Glutamatergic neuron (in vitro differentiated cells): ENCODE measurements around the gene UQCRQ. TPM values are rescaled to one million over a fixed set of nuclear protein-coding genes. Genes with fewer than 3 reads are reported as not detected.

Source experiments
- DNase-seq: peaks from one replicate; pipeline ENCODE4 v3.0.0; 2022
- H3K27ac Mint-ChIP-seq: one replicate; pipeline ENCODE4 v1.8.0; 2020; ENCODE audit warnings: mild to moderate bottlenecking, mixed read lengths, inconsistent platforms; ENCODE audit not compliant: unreplicated experiment
- H3K27me3 Mint-ChIP-seq: one replicate; pipeline ENCODE4 v1.8.0; 2020; ENCODE audit warnings: mild to moderate bottlenecking, moderate library complexity, mixed read lengths, inconsistent platforms; ENCODE audit not compliant: unreplicated experiment
- H3K36me3 Mint-ChIP-seq: one replicate; pipeline ENCODE4 v1.8.0; 2020; ENCODE audit warnings: mild to moderate bottlenecking, mixed read lengths, inconsistent platforms; ENCODE audit not compliant: unreplicated experiment
- H3K4me1 Mint-ChIP-seq: one replicate; pipeline ENCODE4 v1.8.0; 2020; ENCODE audit warnings: mild to moderate bottlenecking, low read depth, mixed read lengths, inconsistent platforms; ENCODE audit not compliant: unreplicated experiment
- H3K4me3 Mint-ChIP-seq: one replicate; pipeline ENCODE4 v1.8.0; 2020; ENCODE audit warnings: mild to moderate bottlenecking, mixed read lengths, inconsistent platforms; ENCODE audit not compliant: unreplicated experiment
- H3K9me3 Mint-ChIP-seq: one replicate; pipeline ENCODE4 v1.8.0; 2020; ENCODE audit warnings: mild to moderate bottlenecking, moderate library complexity, mixed read lengths, inconsistent platforms; ENCODE audit not compliant: unreplicated experiment
- total RNA-seq: library from RNA; stranded (reverse); fragmentation: NEBNext Ultra II Directional; extraction: Animal tissue kit (Norgen Biotek cat#: 25700); gene quantifications from one replicate; pipeline ENCODE4 v1.2.1, GENCODE V29; 2021; ENCODE audit not compliant: unreplicated experiment
- TF ChIP-seq, protein P1 (sequence below): fragments of 200-600 bp; sonication (generic); IDR thresholded peaks from one replicate; pipeline ENCODE4 v1.5.0; 2021; ENCODE audit not compliant: partially characterized antibody, unreplicated experiment

UQCRQ gene
- total RNA-seq, 1 donor from 2014 or later: 163 TPM

DNA sequence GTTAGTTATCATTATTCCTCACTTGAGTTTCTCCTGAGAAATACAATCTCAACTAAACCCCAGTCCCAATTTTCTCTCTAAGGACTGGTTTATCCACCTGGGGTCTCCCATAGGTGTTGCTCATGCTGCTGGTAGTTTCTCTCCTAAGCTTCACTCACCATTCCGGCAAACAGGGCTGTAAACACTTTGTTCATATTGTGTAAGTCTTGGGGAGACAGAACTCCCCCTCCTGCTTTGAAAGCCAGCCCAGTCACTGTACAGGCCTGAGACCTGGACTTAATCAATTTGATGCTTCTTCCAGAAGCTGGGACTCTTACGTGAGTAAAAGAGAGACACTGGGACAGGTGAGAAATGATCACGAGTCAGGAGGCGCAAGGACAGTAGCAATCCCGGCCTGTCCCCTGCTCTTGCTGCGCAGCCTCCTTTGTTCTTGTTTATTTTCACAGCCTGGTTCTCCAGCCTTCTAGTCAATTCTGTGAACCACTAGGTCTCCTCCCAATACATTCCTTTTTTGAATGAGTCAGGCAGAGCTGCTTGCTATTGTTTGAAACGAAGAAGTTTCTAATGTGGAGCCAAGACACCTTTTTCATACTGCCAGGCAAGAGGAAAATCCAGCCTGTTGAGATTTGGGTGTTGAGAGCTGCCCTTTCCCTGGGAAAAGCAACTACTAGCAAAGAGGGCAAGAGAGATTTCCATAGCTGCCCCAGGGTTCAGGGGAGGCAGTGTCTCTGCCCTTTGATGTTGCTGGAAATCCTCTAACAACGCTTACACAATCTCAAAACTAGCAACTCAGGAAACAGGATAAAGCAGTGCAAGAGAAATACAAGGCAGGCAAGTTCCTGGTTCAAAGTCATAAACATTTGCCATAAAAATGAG, 26.8 kb upstream of the UQCRQ start:
- peaks cover 2% of the 10 kb centered on the region for H3K27me3 Mint-ChIP-seq
- no peak overlapping the region for H3K27ac Mint-ChIP-seq
- TF ChIP-seq, protein P1, sequence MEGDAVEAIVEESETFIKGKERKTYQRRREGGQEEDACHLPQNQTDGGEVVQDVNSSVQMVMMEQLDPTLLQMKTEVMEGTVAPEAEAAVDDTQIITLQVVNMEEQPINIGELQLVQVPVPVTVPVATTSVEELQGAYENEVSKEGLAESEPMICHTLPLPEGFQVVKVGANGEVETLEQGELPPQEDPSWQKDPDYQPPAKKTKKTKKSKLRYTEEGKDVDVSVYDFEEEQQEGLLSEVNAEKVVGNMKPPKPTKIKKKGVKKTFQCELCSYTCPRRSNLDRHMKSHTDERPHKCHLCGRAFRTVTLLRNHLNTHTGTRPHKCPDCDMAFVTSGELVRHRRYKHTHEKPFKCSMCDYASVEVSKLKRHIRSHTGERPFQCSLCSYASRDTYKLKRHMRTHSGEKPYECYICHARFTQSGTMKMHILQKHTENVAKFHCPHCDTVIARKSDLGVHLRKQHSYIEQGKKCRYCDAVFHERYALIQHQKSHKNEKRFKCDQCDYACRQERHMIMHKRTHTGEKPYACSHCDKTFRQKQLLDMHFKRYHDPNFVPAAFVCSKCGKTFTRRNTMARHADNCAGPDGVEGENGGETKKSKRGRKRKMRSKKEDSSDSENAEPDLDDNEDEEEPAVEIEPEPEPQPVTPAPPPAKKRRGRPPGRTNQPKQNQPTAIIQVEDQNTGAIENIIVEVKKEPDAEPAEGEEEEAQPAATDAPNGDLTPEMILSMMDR: no peak
- H3K4me3 Mint-ChIP-seq: no peak overlapping the region
- no peaks in the 10 kb centered on the region for H3K36me3 Mint-ChIP-seq
- H3K4me1 Mint-ChIP-seq: no peaks in the 10 kb centered on the region
- no peak for DNase-seq
- no peaks in the 10 kb centered on the region for H3K9me3 Mint-ChIP-seq

DNA sequence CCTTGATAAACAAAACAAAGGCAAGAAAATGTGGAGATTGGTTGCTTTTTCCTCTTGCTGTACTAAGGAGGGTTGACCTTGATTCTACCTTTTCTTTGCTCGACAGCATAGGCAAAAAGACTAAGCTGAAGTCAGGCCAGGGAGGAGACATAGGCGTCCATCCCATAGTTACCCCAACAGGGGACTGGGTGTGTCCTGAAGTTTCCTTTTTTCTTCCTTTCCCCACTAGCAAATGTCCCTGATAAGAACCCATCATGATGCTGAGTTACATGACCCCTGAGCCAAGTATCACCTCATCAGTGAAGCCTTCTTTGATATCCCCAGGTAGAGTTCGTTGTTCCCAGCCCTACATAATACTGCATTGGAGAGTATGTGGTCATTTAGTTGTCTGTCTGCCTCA, 26.1 kb upstream of the UQCRQ start:
- TF ChIP-seq, protein P1: no peak
- no peaks in the 10 kb centered on the region for H3K36me3 Mint-ChIP-seq
- no peaks in the 10 kb centered on the region for H3K9me3 Mint-ChIP-seq
- peaks cover 2% of the 10 kb centered on the region for H3K27me3 Mint-ChIP-seq
- no peak for DNase-seq
- H3K27ac Mint-ChIP-seq: no peak overlapping the region
- no peak overlapping the region for H3K4me3 Mint-ChIP-seq
- H3K4me1 Mint-ChIP-seq: no peaks in the 10 kb centered on the region

DNA sequence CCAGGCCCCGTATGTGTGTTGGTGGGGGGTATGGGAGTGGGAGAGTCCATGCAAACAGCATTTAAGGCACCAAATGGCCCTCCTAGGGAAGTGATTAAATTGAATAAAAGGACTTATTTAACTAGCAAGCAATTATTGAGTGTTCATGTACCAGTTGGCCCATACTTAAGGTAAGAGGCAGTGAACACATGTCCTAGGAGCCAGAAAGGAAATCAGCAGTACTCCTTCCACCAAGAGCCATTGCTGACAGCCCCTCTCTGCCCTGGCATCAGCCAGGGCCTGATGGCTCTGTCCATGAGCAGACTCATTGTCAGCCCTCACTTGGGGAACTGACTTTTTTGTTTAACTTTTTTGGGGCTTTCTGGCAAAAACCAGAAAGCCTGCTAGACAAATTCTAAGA, 25.5 kb upstream of the UQCRQ start:
- Mint-ChIP-seq H3K4me3 (no peak overlapping the region), H3K4me1 (no peaks in the 10 kb centered on the region), H3K27ac (no peak overlapping the region), H3K9me3 (no peaks in the 10 kb centered on the region), H3K27me3 (peaks cover 2% of the 10 kb centered on the region), H3K36me3 (no peaks in the 10 kb centered on the region)
- DNase-seq: no peak
- TF ChIP-seq, protein P1: no peak

DNA sequence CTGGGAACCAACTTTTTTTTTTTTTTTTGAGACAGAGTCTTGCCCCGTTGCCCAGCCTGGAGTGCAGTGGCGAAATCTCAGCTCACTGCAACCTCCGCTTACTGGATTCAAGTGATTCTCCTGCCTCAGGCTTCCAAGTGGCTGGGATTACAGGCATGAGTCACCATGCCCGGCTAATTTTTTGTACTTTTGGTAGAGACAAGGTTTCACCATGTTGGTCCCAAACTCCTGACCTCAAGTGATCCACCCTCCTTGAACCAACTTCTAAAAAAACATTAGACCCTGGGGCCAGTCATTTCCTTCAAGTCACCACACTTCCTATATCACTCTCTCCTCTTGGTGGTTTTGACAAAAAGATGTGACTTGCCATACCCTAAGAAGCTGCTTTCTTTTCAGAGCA, 25.1 kb upstream of the UQCRQ start:
- H3K36me3 Mint-ChIP-seq: no peaks in the 10 kb centered on the region
- H3K27me3 Mint-ChIP-seq: peaks cover 2% of the 10 kb centered on the region
- H3K4me1 Mint-ChIP-seq: no peaks in the 10 kb centered on the region
- TF ChIP-seq, protein P1: no peak
- no peaks in the 10 kb centered on the region for H3K9me3 Mint-ChIP-seq
- no peak for DNase-seq
- no peak overlapping the region for H3K4me3 Mint-ChIP-seq
- no peak overlapping the region for H3K27ac Mint-ChIP-seq

DNA sequence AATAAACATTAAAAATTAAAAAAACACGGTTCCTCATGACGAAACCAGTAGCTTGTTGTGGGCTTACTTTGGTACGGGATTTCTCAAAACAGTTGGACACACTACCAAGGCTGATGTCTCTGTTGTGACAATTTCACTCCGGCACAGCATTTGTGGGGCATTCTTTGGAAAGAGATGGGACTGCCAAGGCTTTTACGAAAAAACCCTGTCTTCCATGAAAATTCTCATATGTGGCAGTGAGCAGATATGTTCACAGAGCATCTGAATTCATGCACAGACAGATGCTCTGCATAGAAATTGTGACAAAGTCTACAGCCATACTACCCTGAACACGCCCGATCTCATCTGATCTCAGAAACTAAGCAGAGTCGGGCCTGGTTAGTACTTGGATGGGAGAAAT, 18.2 kb upstream of the UQCRQ start:
- Mint-ChIP-seq H3K27me3 (no peaks in the 10 kb centered on the region), H3K4me3 (no peak overlapping the region), H3K9me3 (no peaks in the 10 kb centered on the region), H3K4me1 (no peaks in the 10 kb centered on the region), H3K36me3 (no peaks in the 10 kb centered on the region), H3K27ac (no peak overlapping the region)
- TF ChIP-seq, protein P1: no peak
- no peak for DNase-seq
